Subcutaneous abdominal adipose tissue (tissue), 5 donors: ENCODE results near the gene SLC7A8.

Experiments
- H3K27ac ChIP-seq: one replicate; pipeline ENCODE4 v1.7.0; 2013; ENCODE audit warnings: low read depth, mild to moderate bottlenecking, inconsistent platforms, low read length, moderate library complexity
- H3K27me3 ChIP-seq, 5 donors: one replicate each; pipeline ENCODE4 v1.7.0; 2013; ENCODE audit warnings: low read length in 5 of 5, inconsistent platforms in 1 of 5; ENCODE audit not compliant: control insufficient read depth in 5 of 5, insufficient read depth in 4 of 5
- H3K36me3 ChIP-seq, 5 donors: one replicate each; pipeline ENCODE4 v1.7.0; 2013; ENCODE audit warnings: low read length in 5 of 5; ENCODE audit not compliant: control insufficient read depth in 5 of 5, insufficient read depth in 5 of 5
- H3K4me1 ChIP-seq, 5 donors: one replicate each; pipeline ENCODE4 v1.7.0; 2013; ENCODE audit warnings: low read length in 5 of 5, mild to moderate bottlenecking in 3 of 5, moderate library complexity in 1 of 5; ENCODE audit not compliant: control insufficient read depth in 5 of 5, insufficient read depth in 5 of 5
- H3K4me3 ChIP-seq, 5 donors: one replicate each; pipeline ENCODE4 v1.7.0; 2013; ENCODE audit warnings: low read length in 5 of 5, low read depth in 1 of 5
- H3K9ac ChIP-seq, 5 donors: one replicate each; pipeline ENCODE4 v1.7.0; 2013; ENCODE audit warnings: low read length in 5 of 5, mild to moderate bottlenecking in 4 of 5, moderate library complexity in 3 of 5
- H3K9me3 ChIP-seq, 5 donors: one replicate each; pipeline ENCODE4 v1.7.0; 2013; ENCODE audit warnings: low read length in 5 of 5; ENCODE audit not compliant: control insufficient read depth in 5 of 5
- donor health status: healthy.
- donor health status: healthy.
- donor health status: healthy.
- donor health status: healthy.
- donor health status: healthy.

Gene SLC7A8

DNA sequence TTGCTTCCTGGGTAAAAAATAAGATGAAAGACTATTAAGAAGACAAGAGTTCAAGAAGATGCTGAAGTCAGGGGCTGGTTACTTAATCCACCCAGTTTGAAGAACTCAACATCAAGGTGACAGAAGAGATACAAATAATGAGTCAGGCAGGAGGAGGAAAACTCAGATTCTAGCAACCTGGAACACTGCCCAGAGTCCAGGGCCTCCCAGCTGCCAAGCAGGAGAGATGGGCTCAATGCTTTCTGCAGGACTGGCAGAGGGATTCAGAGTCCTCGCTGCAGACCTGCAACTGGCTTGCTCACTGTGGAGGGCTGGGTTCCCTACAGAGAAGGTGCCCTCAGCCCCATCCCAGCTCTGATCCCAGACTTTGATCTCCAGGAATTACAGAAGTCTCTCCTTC lies 35.8 kb downstream of the SLC7A8 start:
- Histone ChIP-seq H3K9me3 (no peaks in the 10 kb centered on the region), H3K4me3 (no peak overlapping the region), H3K27me3 (no peaks in the 10 kb centered on the region), H3K36me3 (peaks cover 0 to 2% (median 0%) of the 10 kb centered on the region in 5 donors), H3K4me1 (peaks cover 0 to 23% (median 15%) of the 10 kb centered on the region in 5 donors), H3K9ac (no peak overlapping the region), H3K27ac (no peak overlapping the region)

DNA sequence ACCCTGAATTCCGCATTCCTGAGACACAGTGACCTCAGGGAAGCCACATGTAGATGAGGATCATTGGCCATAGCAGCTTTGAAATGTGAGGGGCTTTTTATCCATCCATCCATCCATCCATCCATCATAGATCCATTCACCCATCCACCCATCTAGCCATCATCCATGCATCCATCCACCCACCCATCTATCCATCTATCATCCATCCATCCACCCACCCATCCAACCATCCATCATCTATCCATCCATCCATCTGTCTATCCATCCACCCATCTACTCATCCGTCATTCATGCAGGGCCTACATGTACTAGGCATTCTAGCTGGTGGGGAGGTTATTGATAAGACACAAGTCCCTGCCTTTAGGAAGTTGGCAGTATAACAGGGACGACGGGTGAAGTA lies 36.5 kb downstream of the SLC7A8 start:
- Histone ChIP-seq H3K27ac (no peak overlapping the region), H3K9ac (no peak overlapping the region), H3K9me3 (no peaks in the 10 kb centered on the region), H3K27me3 (no peaks in the 10 kb centered on the region), H3K36me3 (peaks cover 0 to 2% (median 0%) of the 10 kb centered on the region in 5 donors), H3K4me1 (peaks cover 0 to 29% (median 22%) of the 10 kb centered on the region in 5 donors), H3K4me3 (no peak overlapping the region)

DNA sequence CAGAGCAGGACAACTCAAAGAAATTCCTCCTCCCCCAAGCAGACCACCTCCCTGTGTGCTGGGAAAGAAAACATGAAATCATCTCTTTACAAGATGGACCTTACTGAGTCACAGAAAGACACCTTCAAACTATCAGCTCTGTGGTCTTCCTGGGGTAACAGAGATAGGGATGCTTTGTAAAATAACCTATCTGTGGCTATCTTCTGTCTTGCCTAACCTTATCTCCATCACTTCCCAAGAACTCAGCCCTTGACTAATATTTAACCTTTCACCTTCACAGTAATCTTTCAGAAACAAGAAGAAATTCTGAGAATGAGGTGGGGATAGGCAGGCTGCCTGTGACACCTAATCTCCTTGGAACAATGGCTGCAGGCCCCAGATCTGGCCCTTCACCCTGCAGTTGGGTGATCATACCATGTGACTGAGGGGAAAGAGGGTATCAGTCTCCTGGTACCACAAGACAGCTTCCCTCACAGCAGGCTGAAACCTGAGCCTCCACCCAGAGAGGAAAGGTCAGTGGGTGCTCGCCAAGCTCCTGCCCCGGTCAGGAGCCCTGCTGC lies 37.0 kb downstream of the SLC7A8 start:
- H3K4me3 ChIP-seq: no peak overlapping the region
- H3K9ac ChIP-seq: peak overlapping the region in 1 of 5 donors; percentile 31
- peak overlapping the region; percentile 12 for H3K27ac ChIP-seq
- no peaks in the 10 kb centered on the region for H3K9me3 ChIP-seq
- H3K27me3 ChIP-seq: no peaks in the 10 kb centered on the region
- peaks cover 0 to 2% (median 0%) of the 10 kb centered on the region in 5 donors for H3K36me3 ChIP-seq
- H3K4me1 ChIP-seq: peaks cover 0 to 34% (median 22%) of the 10 kb centered on the region in 5 donors

DNA sequence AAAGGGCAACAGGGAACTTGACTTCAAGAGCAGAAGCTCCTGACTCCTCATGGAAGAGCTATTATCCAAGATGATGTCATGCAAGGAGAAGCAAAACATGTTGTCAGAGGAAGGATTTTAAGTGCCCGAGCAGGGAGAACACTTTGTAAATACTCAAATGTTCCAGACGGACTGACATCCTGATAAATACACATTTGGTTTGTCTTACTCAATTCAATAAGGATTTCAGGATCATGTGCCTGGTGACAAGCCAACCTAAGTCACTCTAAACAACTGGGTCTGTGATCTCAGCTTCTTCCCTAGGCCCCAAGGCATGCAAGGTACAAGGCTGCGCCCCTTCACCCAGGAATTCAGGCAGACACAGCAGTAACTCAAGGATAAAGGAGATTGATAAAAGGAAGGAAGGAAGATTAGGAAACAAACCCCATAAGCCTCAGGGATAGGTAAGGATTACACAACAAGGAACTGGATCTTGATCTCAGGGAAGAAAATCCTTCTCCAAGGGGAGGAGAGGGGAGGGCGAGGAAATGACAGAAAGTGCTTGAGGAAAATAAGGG lies 37.6 kb downstream of the SLC7A8 start:
- H3K27ac ChIP-seq: peak overlapping the region; percentile 12
- H3K9ac ChIP-seq: peak overlapping the region in 2 of 5 donors; percentile 31 to 47
- no peaks in the 10 kb centered on the region for H3K36me3 ChIP-seq
- H3K4me1 ChIP-seq: peaks cover 0 to 34% (median 22%) of the 10 kb centered on the region in 5 donors
- H3K9me3 ChIP-seq: no peaks in the 10 kb centered on the region
- no peaks in the 10 kb centered on the region for H3K27me3 ChIP-seq
- H3K4me3 ChIP-seq: no peak overlapping the region

DNA sequence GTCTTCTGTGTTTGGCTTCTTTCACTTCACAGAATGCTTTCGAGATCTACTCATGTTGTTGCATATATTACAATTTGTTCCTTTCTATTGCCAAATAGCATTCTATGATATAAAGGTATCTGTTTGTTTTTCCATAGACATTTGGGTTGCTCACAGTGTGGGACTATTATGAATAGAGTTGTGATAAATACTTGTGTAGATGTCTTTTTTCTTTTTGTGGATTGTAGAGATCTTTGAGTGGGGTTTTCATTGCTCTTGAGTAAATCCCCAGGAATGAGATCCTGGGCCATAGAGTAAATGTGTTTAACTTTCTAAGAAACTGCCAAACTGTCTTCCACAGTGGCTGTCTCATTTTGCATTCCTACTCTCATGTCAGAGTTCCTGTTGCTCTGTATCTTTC lies 39.5 kb downstream of the SLC7A8 start:
- no peak overlapping the region for H3K4me3 ChIP-seq
- H3K27me3 ChIP-seq: no peaks in the 10 kb centered on the region
- H3K9me3 ChIP-seq: no peaks in the 10 kb centered on the region
- peaks cover 0 to 15% (median 14%) of the 10 kb centered on the region in 5 donors for H3K36me3 ChIP-seq
- H3K4me1 ChIP-seq: peaks cover 0 to 34% (median 22%) of the 10 kb centered on the region in 5 donors
- H3K9ac ChIP-seq: no peak overlapping the region
- H3K27ac ChIP-seq: no peak overlapping the region

DNA sequence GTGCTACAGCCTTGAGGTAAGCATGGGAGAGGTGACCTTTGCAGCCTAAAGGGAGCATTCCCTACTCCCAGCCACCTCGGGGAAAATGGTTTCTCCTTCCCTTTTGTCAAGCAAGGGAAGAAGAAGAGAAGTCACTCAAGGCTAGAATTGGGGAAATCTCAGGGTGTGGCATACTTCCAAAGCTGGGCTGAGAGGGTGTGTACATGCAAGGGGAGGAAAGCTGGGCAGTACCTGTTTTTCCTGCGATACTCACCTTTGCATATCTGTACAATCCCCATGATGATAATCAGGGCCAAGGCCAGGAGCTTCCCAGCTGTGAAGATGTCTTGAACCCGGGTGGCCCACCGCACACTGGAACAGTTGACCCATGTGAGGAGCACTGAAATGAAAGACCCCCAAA lies 40.6 kb downstream of the SLC7A8 start:
- Histone ChIP-seq H3K4me1 (peaks cover 0 to 34% (median 22%) of the 10 kb centered on the region in 5 donors), H3K9me3 (no peaks in the 10 kb centered on the region), H3K27me3 (no peaks in the 10 kb centered on the region), H3K27ac (no peak overlapping the region), H3K9ac (no peak overlapping the region), H3K36me3 (peaks cover 0 to 26% (median 20%) of the 10 kb centered on the region in 5 donors), H3K4me3 (no peak overlapping the region)

DNA sequence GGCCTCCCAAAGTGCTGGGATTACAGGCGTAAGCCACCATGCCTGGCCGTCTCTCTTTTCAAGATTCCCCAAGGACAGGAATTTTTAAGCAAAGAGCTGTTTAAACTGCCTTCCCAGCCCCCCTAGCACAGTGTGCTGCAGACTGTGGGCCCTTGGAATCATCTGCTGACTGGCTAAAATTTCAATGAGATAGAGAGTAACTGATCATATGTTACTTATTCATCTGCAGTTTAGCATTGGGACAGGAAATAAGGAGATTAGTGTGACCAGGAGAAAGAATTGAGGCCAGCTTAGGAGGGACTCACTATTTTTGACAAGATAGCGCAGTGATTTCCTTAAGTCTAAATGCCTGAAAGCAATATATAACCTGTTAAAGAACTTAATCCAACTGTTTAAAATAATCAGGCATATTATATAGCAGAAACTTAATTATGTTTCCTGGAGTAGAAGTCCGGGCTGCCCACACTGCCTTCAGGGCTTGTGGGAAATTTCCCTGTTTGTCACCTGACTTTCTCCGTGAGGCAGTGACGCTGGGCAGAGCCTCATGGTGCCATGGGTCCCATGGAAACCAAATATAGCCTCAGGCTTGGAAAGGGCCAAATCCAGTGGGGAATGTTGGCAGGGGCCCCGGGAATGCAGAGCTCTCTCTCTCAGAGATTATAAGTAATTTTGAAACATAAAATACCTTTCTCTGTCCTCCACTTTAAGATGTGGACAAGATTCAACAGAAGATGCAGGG lies 41.6 kb downstream of the SLC7A8 start:
- H3K27ac ChIP-seq: peak overlapping the region; percentile 58
- H3K36me3 ChIP-seq: peaks cover 0 to 35% (median 26%) of the 10 kb centered on the region in 5 donors
- H3K4me1 ChIP-seq: peaks cover 0 to 34% (median 20%) of the 10 kb centered on the region in 5 donors

DNA sequence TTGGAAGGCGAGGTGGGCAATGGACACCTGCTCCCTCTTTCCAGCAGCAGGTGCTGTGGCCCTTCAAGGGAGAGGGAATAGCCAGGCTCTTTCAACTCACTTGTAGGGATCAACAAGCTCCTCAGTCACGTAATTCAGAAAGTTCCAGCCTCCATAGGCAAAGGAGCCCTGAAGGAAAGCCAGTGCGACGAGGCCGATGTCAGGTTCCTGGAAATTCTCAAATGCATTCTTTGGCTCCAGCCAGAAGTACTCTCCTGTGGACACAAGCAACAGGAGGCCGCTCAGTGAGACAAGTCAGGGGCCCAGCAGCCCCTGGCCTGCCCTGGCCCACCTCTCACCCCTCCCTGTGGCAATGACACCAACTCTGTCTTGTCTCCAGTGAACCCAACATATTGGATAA lies 43.1 kb downstream of the SLC7A8 start:
- no peak overlapping the region for H3K9ac ChIP-seq
- H3K9me3 ChIP-seq: no peaks in the 10 kb centered on the region
- H3K27me3 ChIP-seq: no peaks in the 10 kb centered on the region
- H3K27ac ChIP-seq: no peak overlapping the region
- peaks cover 0 to 19% (median 7%) of the 10 kb centered on the region in 5 donors for H3K4me1 ChIP-seq
- H3K36me3 ChIP-seq: peaks cover 0 to 45% (median 36%) of the 10 kb centered on the region in 5 donors
- no peak overlapping the region for H3K4me3 ChIP-seq

More for the DNA sequence above, 41.6 kb downstream of the SLC7A8 start:
- H3K4me3 ChIP-seq: no peak overlapping the region
- H3K9me3 ChIP-seq: no peaks in the 10 kb centered on the region
- no peak overlapping the region for H3K9ac ChIP-seq
- no peaks in the 10 kb centered on the region for H3K27me3 ChIP-seq

DNA sequence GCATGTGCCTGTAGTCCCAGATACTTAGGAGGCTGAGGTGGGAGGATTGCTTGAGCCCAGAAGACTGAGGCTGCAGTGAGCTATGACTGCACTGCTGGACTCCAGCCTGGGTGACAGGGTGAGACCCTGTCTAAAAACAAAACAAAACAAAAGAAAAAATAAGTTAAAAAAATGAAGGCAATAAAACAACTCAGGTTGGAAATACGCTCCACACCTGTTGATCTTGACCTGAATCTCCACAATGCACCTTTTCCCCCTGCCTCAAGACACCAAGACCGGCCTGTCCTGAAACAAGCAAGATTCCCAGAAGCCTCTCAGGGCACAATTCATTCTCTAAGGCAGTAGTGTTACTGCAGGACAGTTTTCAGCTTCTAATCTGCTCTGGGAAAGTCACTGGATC lies 43.6 kb downstream of the SLC7A8 start:
- Histone ChIP-seq H3K27ac (no peak overlapping the region), H3K4me3 (no peak overlapping the region), H3K27me3 (no peaks in the 10 kb centered on the region), H3K9ac (no peak overlapping the region), H3K4me1 (peaks cover 0 to 18% (median 7%) of the 10 kb centered on the region in 5 donors), H3K9me3 (no peaks in the 10 kb centered on the region), H3K36me3 (peaks cover 0 to 45% (median 36%) of the 10 kb centered on the region in 5 donors)
